ENCODE data around the gene LIPC.

GRCh38 chr15:58486564-58486963 lies 54.8 kb downstream of the LIPC start:
- no peak for TF ChIP-seq CTCF (IDR thresholded peaks at IDR 0.05; ENCODE audit: low read length)
- TF ChIP-seq EZH2phosphoT487 (IDR thresholded peaks at IDR 0.05; ENCODE audit: low read length), result no peak
